ENCODE results near the gene ZC3H18.

ZC3H18 gene

DNA sequence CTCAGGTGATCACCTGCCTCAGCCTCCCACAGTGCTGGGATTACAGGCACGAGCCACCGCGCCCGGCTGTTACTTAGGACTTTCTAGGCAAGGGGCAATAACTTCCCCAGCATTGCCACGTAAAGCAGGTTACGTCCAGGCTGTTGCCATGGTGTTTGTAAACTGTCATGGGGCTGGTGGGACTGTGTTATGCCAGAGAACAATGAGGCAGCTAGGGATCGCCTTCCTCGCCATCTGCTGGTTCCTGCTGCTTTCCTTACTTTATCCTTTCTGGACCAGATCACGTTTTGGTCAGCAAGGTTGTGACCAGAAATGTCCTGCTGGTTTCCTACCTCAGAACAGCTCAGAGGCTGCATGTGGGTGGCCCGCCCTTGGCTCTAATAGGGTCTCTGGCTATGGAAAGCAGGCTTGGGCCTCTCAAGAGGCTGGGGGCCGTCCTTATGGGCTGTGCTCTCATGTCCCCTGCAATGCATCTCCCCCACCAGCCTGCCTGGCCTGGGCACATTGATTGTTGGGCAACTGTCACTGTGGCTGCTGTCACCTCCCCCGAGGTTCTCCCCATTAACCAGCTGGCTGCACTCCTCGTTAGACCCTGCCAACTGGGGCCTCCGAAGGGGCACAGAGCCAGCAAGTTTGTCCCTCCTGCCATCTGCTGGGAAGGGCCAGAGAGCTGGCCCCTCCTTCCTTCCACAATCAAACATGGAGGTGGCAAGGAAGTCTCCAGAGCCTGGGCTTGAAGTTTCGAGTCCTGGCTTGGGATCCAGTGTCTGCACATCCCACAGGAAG is 28.2 kb upstream of the ZC3H18 start:
- Histone ChIP-seq H3K4me2 (ENCODE audit: low read length) (no peak overlapping the region), H3K4me3 (ENCODE audit: low read length) (no peak overlapping the region), H3K27ac (ENCODE audit: low read depth, low read length) (no peak overlapping the region), H4K20me1 (ENCODE audit: control insufficient read depth, insufficient read depth, low read depth, low read length) (no peaks in the 10 kb centered on the region), H3K27me3 (ENCODE audit: control insufficient read depth, low read length) (no peaks in the 10 kb centered on the region), H3K4me1 (ENCODE audit: control insufficient read depth, low read length) (peaks cover under 1% of the 10 kb centered on the region; the same call in 1 of the 2 replicates), H3F3A (ENCODE audit: control insufficient read depth, insufficient read depth) (no peaks in the 10 kb centered on the region), H3K9me2 (replicated peaks; ENCODE audit: control insufficient read depth, low read length) (no peaks in the 10 kb centered on the region), H3K9me3 (ENCODE audit: control insufficient read depth, insufficient read depth, low read length) (peaks cover 20% of the 10 kb centered on the region), H3K36me3 (ENCODE audit: control insufficient read depth, low read length) (no peaks in the 10 kb centered on the region), H3K79me2 (ENCODE audit: control insufficient read depth, low read length) (no peaks in the 10 kb centered on the region)
- TF ChIP-seq EZH2phosphoT487 (IDR thresholded peaks at IDR 0.05; ENCODE audit: borderline replicate concordance, low read length) (no peak), CTCF (IDR thresholded peaks at IDR 0.05; ENCODE audit: low read depth, low read length, poor library complexity, severe bottlenecking) (no peak)

- Histone ChIP-seq H3K36me3 (ENCODE audit: control insufficient read depth, low read length) (no peaks in the 10 kb centered on the region), H3K79me2 (ENCODE audit: control insufficient read depth, low read length) (no peaks in the 10 kb centered on the region), H3K4me3 (ENCODE audit: low read length) (no peak overlapping the region), H3K9me2 (replicated peaks; ENCODE audit: control insufficient read depth, low read length) (no peaks in the 10 kb centered on the region), H3K4me2 (ENCODE audit: low read length) (no peak overlapping the region), H3K4me1 (ENCODE audit: control insufficient read depth, low read length) (no peaks in the 10 kb centered on the region), H3K27ac (ENCODE audit: low read depth, low read length) (no peak overlapping the region), H3F3A (ENCODE audit: control insufficient read depth, insufficient read depth) (no peaks in the 10 kb centered on the region), H4K20me1 (ENCODE audit: control insufficient read depth, insufficient read depth, low read depth, low read length) (no peaks in the 10 kb centered on the region), H3K9me3 (ENCODE audit: control insufficient read depth, insufficient read depth, low read length) (peaks cover 20% of the 10 kb centered on the region), H3K27me3 (ENCODE audit: control insufficient read depth, low read length) (no peaks in the 10 kb centered on the region)
- TF ChIP-seq EZH2phosphoT487 (IDR thresholded peaks at IDR 0.05; ENCODE audit: borderline replicate concordance, low read length): no peak
- no peak for TF ChIP-seq CTCF (IDR thresholded peaks at IDR 0.05; ENCODE audit: low read depth, low read length, poor library complexity, severe bottlenecking)
Measured at GRCh38 chr16:88543230-88543813, 26.9 kb upstream of the ZC3H18 start.

GRCh38 chr16:88545781-88546180 is 24.4 kb upstream of the ZC3H18 start:
- Histone ChIP-seq H4K20me1 (ENCODE audit: control insufficient read depth, insufficient read depth, low read depth, low read length) (no peaks in the 10 kb centered on the region), H3K27me3 (ENCODE audit: control insufficient read depth, low read length) (no peaks in the 10 kb centered on the region), H3K36me3 (ENCODE audit: control insufficient read depth, low read length) (no peaks in the 10 kb centered on the region), H3K4me2 (ENCODE audit: low read length) (no peak overlapping the region), H3K4me1 (ENCODE audit: control insufficient read depth, low read length) (peaks cover 12% of the 10 kb centered on the region), H3K4me3 (ENCODE audit: low read length) (no peak overlapping the region), H3K27ac (ENCODE audit: low read depth, low read length) (no peak overlapping the region), H3K9me3 (ENCODE audit: control insufficient read depth, insufficient read depth, low read length) (peaks cover 20% of the 10 kb centered on the region), H3K9me2 (replicated peaks; ENCODE audit: control insufficient read depth, low read length) (no peaks in the 10 kb centered on the region), H3K79me2 (ENCODE audit: control insufficient read depth, low read length) (no peaks in the 10 kb centered on the region), H3F3A (ENCODE audit: control insufficient read depth, insufficient read depth) (peaks cover 3% of the 10 kb centered on the region; the same call in 1 of the 2 replicates)
- TF ChIP-seq CTCF (IDR thresholded peaks at IDR 0.05; ENCODE audit: low read depth, low read length, poor library complexity, severe bottlenecking): no peak
- TF ChIP-seq EZH2phosphoT487 (IDR thresholded peaks at IDR 0.05; ENCODE audit: borderline replicate concordance, low read length): no peak
